GM19351 (cell line): Measurements from ENCODE around the gene ROR2.

ENCODE experiments used
- ATAC-seq: cut with Tn5 transposase; IDR thresholded peaks from one replicate; pipeline ENCODE4 v1.9.1; 2021; ENCODE audit warnings: mild to moderate bottlenecking, moderate library complexity; ENCODE audit not compliant: unreplicated experiment

The ROR2 gene

DNA sequence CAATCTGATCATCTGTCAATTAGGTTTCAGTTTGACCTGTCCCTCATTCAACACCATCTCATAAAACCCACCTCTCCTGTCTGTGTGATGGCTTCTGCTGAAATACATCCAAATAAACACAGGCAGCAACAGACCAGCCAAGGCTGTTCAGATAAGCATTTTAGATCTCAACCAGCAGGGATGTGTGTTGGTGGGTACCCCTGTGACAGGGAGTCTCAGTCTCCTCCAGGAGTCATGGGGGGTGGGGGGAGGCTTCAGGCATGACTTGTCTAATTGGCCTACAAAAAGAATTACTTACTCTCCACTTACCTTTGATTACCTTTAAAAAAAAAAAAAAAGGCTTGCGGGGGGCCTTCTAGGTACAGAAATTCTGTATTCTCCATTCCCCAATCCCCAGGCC lies 65.9 kb downstream of the ROR2 start:
- no peak for ATAC-seq

DNA sequence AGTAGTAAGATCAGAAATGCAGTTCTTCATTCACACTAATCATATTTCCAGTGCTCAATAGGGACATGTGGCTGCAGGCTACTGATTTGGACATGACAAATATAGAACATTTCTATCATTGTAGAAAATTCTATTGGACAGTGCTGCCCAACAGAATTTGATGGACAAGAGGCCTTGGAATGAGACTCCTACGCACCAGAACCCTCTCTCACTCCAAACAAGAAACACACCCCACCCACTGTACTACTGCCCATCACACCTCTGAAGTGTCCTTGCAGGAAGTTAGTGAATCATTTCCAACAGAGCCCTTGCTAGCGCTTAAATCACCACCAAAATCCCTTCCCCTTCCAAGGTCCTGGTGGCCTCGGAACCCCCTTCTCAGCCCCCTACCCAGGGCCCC lies 66.5 kb downstream of the ROR2 start:
- no peak for ATAC-seq

DNA sequence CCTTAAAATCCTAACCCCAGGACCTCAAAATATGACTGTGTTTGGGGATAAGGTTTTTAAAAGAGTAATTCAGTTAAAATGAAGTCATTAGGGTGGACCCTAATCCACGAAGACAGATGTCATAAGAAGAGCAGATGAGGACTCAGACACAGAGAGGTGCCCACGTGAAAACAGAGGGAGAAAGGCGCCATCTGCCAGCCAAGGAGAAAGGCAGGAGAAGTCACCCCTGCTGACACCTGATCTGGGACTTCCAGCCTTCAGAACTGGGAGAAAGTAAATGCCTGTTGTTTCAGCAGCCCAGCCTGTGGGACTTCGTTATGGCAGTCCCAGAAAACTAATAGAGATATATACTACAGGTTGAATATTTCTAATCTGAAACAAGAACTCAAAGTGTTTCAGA lies 67.4 kb downstream of the ROR2 start:
- no peak for ATAC-seq

DNA sequence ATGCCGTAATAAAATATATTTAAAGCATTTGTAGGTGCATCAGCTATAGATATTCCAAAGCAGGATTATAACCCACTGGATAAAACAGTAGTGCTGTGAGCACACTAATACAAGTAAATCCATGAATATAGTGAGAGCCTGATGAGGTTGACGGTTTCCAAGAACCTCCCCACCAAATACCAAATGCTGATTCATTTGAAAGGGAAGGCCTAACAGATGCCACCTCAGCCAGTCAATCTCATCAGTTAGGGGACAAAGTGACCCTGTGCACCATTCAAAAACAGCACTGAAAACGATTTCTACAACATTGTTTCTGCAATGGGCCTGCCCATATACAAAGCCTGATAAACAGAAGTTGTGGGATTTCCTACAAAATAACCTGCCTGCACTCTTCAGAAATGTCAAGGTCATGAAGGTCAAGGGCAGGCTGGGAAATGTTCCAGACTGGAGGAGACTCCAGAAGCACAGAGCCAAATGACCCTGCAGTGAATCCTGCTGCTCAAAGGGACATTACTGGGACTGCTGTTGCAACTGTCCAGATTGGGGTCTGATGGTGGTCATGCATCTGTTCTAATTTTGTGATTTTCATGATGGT lies 69.6 kb downstream of the ROR2 start:
- ATAC-seq: no peak

- no peak for ATAC-seq
Observed at GRCh38 chr9:91879231-91879630, 70.8 kb downstream of the ROR2 start.

DNA sequence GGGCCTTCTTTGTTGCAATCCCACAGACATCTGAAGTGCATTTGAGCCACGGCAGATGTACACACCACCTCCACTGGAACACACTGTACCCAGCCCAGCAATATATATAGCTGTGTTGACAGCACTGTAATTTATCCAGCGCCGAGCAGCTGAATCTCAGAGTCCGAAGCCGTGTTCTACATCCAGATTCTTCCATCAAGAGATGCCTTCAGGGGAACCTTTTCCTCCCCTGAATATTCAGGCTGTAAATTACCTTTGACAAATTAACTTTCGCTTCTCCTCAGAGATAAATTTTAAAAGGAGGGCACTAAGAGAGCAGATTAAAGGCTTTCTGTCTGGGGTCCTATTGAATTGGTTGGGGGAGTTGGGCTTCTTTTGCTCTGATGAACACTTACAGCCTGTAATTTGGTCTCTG lies 76.4 kb downstream of the ROR2 start:
- no peak for ATAC-seq

DNA sequence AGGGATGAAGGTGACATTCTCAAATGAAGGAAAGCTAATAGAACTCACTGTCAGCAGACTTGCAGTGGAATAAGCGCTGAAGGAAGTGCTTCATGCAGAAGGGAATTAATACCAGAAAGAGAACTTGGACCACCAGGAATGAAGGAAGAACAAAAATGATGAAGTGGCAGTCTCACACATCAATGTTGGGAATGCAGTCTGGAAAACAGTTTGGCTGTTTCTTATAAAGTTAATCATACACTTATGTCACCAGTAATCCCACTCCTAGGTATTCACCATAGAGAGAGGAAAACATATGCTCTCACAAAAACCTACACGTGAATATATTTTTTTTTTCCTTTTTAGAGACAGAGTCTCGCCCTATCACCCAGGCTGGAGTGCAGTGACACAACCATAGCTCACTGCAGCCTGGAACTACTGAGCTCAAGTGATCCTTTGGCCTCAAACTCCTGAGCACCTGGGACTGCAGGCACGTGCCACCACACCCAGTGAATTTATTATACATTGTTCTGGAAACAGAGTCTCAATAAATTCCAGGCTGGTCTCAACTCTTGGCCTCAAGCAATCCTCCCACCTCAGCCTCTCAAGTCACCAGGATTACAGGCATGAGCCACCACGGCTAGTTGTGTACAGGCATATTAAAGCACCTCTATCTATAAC lies 81.2 kb downstream of the ROR2 start:
- no peak for ATAC-seq

DNA sequence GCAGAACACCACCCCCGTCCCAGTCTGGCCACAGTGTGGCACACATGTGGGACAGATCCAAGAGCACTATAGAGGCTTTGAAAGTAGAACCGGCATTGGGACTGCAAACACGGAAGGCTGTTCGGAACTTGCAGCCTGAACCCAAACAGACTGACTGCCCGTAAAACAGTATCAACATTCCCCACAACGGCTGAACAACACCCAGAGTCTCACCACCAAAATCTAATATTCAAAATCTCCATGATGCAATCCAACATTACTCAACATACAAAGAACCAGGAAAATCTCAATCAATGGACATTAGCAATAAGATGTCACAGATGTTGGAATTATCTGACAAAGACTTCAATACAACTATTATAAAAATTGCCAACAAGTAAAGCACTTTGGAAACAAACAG lies 82.3 kb downstream of the ROR2 start:
- ATAC-seq: no peak

- no peak for ATAC-seq
Observed at GRCh38 chr9:91865041-91865440, 85.0 kb downstream of the ROR2 start.

DNA sequence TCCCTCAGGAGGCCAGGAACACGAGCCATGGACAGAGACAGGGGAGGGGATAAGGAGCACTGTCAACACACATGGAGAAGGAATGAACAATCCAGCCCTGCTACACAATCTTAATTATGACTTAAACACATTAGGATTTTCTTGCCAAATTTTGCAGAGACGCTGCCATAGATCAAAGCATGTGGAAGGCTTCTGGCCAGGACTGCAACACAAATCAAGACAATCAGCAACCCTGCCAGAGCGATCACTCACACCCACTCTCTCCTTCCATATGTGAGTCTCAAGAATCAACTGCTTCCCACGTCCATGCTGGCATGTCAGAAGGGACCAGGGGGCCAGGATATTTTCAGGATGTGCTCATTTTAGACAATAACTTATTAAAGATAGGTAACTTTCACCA lies 85.6 kb downstream of the ROR2 start:
- ATAC-seq: no peak

GRCh38 chr9:91863469-91863868 lies 86.6 kb downstream of the ROR2 start:
- no peak for ATAC-seq

DNA sequence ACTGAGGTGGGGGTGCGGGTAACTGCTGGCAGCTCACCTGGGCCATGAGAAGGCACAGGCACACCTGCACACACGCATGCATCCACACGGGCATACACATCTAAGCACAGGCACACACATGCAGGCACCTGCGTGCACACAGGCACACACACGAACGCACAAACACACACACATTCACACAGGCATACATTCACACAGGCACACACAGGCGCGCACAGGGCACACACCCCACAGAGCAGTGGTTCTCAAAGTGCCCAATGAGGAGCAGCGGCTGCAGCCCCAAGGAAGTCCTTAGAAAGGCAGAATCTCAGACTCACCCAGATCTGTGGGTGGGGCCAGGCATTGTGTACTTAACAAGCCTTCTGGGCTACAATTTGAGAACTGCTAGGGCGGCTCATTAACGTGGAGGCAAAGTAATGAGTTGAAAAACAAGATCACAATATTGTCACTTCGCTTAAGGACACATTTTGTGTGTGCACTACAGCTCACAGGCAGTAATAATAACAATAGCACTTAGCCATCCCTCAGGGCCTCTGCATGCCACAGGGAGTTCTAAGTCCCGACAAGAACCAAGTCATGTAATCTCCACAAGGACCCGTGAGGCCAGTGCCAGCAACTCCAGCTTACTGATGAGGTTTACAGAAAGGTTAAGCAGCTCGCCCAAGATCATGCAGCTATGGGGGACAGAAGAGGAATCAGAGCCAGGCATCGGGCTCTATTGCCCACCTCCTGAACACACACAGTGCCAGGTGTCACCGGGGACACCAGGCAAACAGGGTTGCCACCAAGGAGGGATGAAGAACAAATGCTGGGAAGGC lies 91.6 kb downstream of the ROR2 start:
- no peak for ATAC-seq

GRCh38 chr9:91857291-91858212 lies 92.5 kb downstream of the ROR2 start:
- no peak for ATAC-seq

DNA sequence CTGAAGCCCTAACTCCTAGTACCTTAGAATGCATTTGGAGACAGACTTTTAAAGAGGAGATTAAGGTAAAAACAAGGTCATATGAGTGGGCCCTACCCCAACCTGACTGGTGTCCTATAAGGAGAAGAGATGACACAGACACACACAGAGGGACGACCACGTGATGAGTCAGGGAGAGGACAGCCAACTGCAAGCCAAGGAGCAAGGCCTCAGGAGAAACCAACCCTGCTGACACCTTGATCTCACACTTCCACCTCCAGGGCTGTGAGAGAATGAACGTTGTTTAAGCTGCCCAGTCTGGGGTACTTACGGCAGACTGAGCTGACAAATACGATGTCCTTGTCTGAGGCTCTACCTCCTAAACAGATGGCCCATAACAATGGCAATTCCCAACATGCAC lies 93.6 kb downstream of the ROR2 start:
- ATAC-seq: no peak

DNA sequence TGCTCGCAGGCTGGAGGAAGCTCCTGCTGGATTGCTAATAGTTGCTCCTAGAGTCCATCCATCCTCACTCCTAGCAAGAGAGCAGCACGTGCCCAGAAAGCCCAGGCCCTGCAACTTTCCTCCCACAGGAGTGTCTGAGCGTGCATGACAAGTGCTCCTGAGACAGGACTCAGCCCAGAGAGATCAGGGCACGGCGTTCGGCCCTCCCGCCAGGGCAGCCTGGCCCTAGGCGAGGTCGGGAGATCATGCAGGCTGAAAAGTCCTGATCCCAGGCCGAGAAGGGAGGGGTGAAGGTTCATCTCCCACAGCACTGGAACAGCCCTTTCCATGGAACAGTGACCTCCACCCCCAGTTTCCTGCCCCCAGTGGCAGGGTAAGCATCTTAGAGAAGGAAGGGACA lies 94.8 kb downstream of the ROR2 start:
- no peak for ATAC-seq

- ATAC-seq: no peak
Observed at GRCh38 chr9:91852801-91853347, 97.2 kb downstream of the ROR2 start.

DNA sequence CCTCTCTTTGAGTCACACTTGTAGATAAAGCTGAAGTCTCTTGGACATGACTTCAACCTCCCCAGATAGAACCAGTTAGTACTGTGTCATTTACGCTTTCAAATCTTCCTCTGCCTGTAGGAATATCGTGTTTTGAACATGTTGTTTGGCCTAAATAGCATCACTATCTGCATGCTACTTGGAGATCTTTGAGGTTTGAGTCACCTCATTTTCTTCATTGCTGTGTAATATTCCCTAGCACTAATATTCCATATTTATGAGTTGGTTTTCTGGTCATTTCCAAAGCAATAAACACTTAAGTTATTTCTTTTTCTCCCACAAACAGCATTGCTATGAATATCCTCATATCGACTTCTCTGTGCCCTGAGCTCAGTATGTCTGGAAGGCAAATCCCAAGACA lies 100.3 kb downstream of the ROR2 start:
- ATAC-seq: no peak

DNA sequence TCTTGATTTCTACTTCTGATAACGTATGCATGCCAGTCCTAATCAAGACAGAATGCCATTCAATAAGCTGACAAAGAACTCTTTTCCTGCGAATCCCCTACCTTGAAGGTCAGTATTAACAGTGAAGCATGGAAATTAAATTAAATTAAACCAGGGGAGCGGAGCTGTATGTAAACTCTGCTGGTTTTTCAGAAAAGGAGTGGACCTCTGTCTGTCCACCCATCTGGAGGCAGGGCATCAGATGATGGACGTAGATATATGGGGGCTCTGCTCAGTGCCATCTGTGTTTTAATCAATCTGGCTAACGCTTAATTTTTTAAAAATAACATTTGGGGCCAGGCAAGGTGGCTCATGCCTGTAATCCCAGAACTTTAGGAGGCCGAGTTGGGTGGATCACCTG lies 101.9 kb downstream of the ROR2 start:
- no peak for ATAC-seq

DNA sequence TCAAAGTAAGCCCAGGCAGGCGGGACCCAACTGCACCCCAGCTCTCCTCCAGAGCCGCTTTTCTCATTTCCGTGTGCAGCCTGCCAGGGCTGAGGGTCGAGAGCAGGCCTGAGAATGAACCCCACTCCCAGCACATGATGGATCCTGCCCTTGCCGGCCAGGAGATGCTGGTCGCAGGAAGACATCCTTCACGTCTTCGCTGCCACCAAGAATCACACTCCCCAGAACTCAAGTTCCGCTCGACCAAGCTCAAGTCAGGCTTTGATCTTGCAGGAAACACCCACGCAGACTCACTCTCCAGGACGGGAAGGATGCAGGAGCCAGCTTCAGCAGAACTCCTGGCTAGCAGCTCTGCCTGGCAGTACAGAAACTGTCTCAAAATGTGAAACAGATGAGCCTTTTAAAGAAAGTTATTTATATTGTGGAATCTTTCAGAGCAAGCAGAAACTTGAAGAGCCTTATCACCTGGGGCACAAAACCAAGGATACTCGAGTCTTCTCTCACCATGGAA lies 102.4 kb downstream of the ROR2 start:
- no peak for ATAC-seq

DNA sequence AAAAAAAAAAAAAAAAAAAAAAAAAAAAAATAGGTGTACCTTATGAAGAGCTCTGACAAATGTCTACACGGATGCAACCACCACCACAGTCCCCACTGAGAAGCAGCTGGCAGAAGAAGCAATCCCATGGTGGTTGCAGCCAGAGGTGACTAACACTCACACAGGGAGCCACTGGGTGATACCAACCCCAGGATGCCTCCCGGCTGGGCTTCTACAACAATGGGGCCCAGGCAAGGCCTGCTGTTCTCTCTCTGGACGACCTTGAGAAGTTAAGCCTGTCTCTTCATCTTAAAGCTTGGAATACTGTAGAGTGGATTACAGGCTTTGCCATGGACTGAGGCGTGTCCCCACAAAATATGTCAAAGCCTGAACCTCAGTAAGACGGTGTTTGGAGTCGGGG lies 104.1 kb downstream of the ROR2 start:
- ATAC-seq: no peak
